GM10248 (cell line): ENCODE measurements around the gene OVOL2.

Experiments
- CTCF ChIA-PET: fragments of 300-600 bp; sonication (Branson Sonifier 250); formaldehyde crosslinking; extraction: SDS; loops from one replicate; lab custom pipeline; 2021; ENCODE audit warnings: antibody characterized with exemption; lab: Yijun Ruan, JAX
- POLR2A ChIA-PET: fragments of 350-650 bp; sonication (Branson Sonifier 250); formaldehyde crosslinking; extraction: SDS; loops from one replicate; lab custom pipeline; 2020; ENCODE audit warnings: antibody characterized with exemption; lab: Yijun Ruan, JAX
- DNase-seq: peaks from one replicate; pipeline ENCODE4 v3.0.0; 2012; ENCODE audit errors: extremely low spot score
- TF ChIP-seq, protein P1 (sequence below): IDR thresholded peaks from 2 replicates; pipeline ENCODE4 v1.5.1; 2012; ENCODE audit warnings: mild to moderate bottlenecking, low read depth; ENCODE audit errors: extremely low read depth, missing control alignments, control extremely low read depth

Gene OVOL2

DNA sequence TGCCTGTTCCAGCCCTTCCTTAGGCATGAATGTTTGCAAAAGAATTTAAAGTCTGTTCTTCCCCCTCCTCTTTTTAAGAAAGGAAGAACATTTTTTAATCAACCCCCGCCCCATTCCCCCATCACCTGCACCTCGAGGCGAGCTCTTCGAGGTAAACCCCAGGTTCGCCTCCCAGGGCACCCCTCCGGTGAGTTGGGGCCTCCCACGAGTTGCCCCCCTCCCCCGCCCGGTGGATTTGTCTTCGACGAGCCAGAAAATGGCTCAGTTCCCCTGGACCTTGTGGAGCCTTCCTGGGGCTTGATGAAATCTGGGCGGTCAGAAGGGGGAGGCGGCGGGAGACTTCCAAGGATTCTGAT is 256 bp upstream of the OVOL2 start:
- ChIA-PET POLR2A (no interaction called here), CTCF (no interaction called here)
- TF ChIP-seq, protein P1, sequence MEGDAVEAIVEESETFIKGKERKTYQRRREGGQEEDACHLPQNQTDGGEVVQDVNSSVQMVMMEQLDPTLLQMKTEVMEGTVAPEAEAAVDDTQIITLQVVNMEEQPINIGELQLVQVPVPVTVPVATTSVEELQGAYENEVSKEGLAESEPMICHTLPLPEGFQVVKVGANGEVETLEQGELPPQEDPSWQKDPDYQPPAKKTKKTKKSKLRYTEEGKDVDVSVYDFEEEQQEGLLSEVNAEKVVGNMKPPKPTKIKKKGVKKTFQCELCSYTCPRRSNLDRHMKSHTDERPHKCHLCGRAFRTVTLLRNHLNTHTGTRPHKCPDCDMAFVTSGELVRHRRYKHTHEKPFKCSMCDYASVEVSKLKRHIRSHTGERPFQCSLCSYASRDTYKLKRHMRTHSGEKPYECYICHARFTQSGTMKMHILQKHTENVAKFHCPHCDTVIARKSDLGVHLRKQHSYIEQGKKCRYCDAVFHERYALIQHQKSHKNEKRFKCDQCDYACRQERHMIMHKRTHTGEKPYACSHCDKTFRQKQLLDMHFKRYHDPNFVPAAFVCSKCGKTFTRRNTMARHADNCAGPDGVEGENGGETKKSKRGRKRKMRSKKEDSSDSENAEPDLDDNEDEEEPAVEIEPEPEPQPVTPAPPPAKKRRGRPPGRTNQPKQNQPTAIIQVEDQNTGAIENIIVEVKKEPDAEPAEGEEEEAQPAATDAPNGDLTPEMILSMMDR: no peak
- DNase-seq: no peak

DNA sequence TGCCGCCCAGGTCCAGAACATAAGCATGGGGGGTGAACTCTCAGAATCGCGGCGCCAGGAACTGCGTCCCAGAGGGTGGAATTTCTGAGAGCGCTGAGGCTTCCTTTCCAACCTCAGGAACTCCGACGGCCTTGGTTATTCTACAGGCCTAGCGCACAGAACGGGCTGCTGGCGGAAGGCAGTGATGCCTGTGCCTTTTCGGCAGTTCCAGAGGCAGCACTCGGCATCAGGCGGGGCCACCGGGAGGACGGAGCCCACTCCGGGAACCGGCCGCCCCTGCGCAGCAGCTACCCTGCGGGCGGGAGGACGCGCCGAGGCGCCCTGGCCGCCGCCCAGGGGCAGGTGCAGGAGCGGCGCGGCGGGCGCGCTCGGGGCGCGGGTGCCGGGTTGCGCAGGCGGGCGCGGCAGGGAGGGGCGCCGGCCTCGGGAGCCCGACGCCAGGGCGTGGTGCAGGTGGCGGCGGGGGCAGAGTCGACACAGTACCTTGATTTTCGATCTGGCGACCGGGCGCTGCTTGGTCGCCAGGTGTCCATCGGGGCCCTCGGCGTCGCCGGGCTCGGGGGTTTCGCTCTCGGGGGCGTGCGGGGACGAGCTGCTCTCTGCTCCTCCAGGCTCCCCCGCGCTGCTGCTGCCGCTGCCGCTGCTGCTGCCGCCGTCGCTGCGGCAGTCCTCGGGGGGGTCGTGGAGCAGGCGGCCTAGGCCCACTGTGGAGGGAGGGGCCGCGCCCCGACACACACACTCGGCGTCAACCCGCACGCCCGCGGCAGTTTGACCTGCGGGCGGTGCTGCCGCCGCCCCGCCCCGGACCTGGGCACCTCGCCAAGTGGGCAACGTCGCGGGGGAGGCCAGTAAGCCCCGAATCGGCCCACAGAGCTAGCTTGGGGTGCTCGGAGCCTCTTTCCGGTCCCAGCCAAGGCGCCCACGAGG is 1.3 kb downstream of the OVOL2 start:
- ChIA-PET POLR2A (no interaction called here), CTCF (no interaction called here)
- TF ChIP-seq, protein P1: no peak
- DNase-seq: peak; percentile 34

DNA sequence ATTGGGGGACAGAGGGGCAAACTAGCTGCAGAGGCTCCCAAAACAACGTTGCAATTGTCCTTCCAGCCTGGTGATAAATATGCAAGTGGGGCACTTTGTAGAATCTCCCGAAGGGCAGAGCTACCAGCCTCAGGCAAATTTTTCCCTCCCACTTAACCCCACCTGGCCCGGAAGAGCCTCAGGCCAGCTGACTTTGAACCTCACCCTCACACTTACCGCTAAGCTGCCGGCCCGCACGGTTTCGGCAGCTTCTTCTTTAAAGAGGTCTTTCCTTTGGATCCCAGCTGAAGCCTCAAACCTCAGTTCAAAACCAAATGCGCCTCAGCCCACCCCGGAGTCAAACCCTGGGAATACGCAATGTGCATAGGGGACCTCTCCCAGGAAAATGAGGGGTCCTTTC is 2.5 kb downstream of the OVOL2 start:
- ChIA-PET CTCF (no interaction called here), POLR2A (no interaction called here)
- TF ChIP-seq, protein P1: no peak
- no peak for DNase-seq

DNA sequence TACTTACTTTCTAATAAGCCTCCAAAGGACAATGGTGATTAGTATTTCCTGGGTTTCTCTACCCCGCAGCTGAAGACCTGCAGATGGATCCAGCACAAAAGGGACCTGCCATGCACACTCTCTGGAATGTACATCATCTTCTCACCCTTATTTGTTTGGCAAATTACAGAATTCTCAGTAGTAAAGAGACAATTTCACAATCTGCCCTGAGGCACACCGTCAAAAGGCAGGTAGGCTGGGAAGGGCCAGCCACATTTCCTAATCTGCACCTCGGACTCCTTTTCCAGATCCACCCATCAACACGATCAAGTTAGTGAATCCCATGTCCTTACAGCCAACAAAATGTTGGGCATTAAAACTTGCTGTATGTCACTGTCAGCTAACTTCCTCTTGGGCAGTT is 4.9 kb downstream of the OVOL2 start:
- no peak for DNase-seq
- ChIA-PET POLR2A (no interaction called here), CTCF (interaction anchor here (2.0 kb wide), 1 partner anchor 548 kb away, joined by 6 read pairs; no protein-coding TSS in a partner anchor)
- TF ChIP-seq, protein P1: no peak

DNA sequence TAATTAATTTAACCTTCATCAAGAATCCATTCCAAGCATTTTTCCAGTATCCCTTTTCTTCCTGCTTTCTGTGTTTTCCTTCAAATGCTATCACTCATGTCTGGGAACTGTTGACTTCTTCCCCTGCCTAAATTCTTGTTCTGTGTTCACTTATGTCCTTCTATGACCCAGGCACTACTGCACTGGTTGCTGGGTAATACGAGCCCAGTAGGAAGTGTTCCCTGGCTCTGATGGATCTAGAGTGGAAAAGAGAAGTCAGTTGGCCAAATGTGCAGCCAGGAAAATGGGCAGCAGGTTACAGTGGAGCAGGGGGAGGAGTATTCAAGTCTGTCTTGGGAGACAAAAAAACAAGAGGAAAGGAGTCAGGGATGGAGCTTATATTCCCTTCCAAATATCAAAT is 7.1 kb downstream of the OVOL2 start:
- DNase-seq: no peak
- CTCF ChIA-PET: no interaction called here
- POLR2A ChIA-PET: no interaction called here
- TF ChIP-seq, protein P1: no peak

DNA sequence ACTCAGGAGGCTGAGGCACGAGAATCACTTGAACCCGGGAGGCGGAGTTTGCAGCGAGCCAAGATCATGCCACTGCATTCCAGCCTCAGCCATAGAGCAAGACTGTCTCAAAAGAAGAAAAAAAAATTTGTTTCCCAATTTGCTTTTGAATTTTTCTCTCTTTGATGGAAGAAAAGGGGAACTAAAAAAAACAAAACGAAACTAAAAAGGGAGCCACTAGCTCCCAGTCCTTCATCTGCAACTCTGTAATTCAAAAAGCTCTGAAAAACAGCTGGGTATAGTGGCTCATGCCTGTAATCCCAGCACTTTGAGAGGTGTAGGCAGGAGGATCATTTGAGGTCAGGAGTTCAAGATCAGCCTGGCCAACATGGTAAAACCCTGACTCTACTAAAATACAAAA is 9.5 kb downstream of the OVOL2 start:
- ChIA-PET POLR2A (no interaction called here), CTCF (no interaction called here)
- DNase-seq: no peak
- TF ChIP-seq, protein P1: no peak
